GM21515 (cell line): ENCODE data around the gene LRRC63.
"Not testable (repeated sequence)": the region's sequence is repeated elsewhere in the genome, so short reads cannot be mapped to it uniquely, and the experiment has no call there.

Experiments
- ATAC-seq: cut with Tn5 transposase; IDR thresholded peaks from one replicate; pipeline ENCODE4 v1.9.1; 2021; ENCODE audit not compliant: unreplicated experiment

Gene LRRC63, protein sequence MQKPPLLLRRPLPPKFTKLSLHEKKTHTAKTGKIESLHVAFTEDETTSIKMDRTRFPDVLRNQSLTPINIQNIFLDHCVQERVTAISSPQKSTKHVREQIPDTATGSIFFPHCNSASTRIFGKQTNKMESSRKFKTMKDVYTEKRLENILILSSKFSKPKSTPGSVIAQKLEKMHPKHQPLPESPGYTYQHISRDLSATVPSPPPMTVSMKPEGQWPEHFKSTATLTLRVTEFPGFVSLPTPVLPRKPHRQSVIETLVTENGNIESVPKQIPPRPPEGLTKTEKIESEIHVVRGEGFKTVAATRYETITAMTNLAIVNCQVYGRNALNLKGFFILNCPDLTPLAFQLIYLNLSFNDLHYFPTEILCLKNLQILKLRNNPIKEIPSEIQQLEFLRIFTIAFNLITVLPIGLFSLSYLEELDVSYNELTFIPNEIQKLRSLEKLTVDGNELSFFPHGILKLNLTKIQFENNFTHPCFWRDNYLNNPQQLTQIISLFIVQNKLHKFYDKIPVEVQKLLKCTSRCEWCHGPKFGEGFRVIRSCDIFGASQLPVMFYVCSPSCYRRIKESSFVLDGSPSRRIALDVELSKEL

DNA sequence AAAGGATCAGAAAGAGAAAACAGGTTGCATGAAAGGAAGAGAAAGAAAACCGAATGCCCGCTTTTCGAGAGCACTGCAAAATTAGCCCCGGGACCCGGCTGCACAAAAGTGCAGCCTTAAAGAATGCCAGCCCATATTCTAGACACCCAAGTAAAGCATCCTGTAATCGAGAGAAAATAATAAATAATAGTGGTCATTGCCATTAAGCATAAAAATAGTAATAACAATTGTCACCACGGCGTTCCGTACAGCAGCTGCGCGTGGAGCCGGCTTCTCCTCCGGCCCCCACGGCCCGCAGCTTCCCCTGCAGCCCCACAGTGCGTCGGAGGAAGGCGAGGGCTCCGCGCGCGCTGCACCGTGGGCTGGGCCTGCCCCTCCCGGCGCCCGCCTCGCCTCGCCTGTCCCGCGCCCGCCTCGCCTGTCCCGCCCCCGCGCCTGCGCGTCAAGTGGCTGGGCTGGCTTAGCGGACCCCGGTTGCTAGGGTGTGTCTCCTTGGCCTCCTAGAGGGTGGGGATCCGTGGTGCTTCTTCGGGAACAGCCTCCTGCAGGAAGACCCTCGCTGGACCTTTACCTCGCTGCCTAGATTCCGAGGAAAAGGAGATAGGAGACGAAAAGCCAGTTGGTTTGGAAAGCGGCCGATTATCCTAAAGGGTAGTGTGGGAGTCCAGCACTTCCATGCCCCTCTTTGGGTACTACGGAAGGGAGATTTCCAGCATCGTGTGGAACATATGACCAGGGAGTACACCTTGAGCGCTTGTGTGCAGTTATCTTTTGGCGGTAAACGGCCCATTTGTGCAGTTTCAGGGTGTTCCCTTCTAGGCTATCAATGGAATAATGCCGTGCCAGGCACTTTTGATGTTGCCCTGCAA, at the start of gene LRRC63:
TSS of gene LRRC63 (plus strand) at position 446 of the 869 bp plus-strand sequence. CDS start 1,107 bp downstream, outside the sequence.
- ATAC-seq = peak; percentile 96

DNA sequence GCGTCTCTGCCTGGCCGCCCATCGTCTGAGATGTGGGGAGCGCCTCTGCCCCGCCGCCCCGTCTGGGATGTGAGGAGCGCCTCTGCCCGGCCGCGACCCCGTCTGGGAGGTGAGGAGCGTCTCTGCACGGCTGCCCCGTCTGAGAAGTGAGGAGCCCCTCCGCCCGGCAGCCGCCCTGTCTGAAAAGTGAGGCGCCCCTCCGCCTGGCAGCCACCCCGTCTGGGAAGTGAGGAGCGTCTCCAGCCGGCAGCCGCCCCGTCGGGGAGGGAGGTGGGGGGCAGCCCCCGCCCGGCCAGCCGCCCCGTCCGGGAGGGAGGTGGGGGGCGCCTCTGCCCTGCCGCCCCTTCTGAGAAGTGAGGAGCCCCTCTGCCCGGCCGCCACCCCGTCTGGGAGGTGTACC, 49.0 kb upstream of the LRRC63 start:
- ATAC-seq = not testable (repeated sequence)

DNA sequence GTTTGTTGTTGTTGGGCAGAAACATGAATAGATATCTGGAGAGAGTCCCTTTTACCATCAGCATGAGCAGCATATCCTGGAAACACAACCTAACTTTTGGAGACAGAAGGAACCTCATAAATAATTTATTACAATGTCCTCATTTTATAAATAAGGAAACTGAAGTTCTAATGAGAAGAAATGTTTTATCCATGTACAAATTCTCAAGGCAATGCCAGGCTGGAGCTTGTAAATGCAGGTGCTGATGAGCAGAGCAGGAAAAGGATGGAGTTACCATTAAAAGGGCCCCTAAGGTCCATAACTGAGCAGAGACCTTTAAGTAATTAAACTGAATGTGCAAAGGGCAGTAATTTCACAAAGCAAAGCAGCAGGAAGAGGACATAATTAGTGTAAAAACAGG, 47.1 kb upstream of the LRRC63 start:
- ATAC-seq = no peak

DNA sequence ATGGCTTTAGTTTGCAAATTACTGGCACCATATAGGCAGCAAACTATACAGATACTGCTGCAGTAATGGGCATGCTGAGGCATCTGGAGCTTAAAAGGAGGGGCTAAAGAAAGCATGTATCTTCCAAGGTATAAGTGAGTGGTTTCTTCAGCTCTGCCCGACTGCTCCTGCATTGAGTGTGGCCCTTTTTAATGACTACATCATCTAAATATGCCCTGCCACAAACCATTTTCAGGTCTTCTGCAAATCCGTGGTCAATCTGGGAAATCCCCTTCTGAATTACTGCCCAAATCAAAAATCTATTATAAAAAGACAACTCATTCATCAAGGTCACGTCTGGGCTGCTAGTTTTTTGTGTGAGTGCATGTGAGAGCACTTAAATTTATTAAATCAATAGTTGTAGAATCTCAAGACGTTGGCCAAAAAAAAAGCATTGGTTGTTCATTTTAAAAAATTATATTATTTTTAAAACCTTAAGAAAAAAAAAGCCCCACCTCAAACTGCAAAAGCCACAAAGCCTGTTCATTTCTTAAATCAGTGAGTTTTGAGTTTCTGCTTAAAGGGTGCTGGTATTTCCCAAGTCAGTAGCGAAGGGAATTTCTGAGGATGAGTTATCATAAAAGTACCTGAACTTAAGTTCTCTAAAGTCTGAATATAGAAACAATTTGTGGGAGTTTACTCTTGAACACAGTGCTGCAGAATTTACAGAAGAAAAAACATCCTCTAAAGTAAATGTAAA, 46.1 kb upstream of the LRRC63 start:
- ATAC-seq = no peak

DNA sequence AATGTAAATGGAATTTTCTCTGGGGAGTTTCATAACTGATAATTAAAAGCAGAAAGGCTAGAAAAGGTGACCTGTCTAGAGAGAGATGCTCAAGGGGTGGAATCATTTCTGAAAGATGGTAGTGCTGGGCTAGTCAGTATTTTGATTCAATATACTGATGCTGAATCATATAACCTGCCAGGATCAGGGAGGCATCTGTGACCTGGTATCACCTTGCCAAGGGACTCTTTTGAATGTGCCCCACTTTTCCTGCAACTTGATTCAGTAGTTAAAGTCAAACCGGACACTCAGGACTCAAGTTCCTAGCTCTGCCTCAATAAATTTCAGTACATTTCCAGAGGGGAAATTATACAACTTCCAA, 45.5 kb upstream of the LRRC63 start:
- ATAC-seq = no peak

DNA sequence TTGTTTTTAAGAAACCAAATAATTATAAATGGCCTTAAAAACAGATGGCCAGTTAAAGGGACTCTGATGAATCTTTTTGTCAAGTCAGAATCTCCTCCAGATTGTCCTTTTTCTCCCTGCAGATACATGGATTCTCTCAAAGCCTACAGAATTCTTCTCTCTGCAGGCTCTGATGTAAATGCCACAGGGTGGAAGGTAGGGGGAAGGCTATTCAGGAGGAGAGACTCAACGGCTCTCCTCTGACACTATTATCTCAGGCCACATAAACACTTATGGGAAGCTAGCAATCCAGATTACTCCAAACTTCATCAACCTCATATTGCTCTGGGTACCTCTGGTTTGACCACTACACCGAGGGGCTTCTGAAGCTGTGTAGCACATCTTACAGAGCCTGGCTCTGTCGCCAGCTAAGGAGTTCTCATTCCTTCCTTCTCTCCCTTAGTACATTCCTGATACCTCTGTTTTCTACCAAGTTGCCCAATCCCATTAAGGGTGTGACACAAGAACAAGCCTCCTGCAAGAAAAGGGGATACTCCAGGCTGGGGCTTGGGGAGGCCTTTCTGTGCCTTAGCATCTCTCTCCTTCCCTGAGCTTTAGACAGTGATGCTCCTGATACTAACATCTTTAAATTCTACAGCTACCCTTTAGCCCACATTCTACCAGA, 44.6 kb upstream of the LRRC63 start:
- no peak for ATAC-seq

DNA sequence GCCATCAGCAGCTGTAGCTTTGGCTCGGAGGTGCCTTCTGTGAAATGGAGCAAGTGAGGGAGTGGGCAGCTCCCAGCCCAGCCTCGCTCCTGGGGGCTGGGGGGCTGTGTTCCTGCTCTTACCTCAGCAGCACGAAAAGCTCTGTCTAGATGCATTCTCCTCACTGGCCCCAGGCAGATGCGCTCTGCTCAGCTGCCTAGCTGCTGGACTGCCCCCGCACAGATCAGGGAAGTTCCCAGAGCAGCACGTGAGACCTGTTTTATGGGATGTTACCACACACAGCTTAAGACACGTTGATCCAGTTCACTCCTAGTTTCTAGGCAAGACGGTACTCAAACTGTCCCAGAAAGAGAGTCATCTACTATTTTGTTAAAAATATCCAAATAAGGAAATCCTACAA, 43.4 kb upstream of the LRRC63 start:
- no peak for ATAC-seq

DNA sequence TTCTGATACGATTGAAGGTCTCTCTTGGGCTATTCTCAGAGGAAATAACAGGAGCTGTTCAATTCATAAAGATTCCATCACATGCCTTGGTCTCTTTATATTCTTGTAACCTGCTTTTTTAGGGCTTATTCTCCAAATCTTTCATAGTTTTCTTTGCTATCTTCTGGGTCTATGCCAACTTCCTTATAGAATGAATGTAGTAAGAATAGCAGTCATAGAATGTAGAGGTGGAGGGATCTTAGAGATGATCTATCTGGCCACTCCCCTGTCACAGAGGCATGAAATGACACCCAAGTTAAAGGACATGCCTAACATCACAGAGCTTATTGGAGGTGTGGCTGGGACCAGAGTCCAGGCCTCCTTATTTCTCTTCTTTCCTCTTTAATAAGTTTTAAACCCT, 42.9 kb upstream of the LRRC63 start:
- no peak for ATAC-seq

DNA sequence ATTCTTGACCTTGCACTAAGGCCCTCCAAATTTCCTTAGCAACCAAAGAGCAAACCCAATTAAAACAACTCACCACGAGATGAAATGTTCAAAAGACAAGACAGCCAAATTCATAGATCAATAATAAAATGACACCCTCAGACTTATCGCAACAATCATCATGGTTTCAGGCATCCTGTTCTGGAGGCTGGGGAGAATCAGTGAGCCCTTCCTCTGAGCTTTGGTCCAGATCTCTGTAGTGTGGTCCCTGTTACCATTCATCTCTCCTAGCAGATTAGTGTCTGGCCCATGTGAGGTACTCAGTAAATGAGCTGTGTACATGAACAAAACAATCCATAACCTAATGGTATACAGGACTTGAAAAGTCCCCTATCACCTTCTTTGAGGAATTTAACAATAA, 42.0 kb upstream of the LRRC63 start:
- no peak for ATAC-seq

DNA sequence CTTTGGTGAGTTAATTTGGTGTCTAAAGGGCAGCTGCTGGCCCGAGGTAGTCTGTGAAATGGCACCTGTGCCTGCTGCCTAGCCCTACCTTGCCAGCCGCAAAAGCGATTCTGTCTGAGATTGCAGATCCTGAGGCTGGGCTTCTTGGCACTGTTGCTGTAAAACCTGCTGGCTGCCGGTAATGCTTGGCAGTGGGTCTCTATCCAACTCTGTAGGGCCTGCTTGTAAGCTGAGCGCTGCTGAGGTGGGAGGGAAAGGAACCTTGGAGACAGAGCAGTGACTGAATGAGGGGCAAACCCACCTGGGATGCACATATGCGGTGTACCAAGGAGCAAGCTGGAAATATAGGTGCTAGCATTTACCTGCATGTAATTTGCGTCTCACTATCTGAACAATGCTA, 41.5 kb upstream of the LRRC63 start:
- no peak for ATAC-seq

DNA sequence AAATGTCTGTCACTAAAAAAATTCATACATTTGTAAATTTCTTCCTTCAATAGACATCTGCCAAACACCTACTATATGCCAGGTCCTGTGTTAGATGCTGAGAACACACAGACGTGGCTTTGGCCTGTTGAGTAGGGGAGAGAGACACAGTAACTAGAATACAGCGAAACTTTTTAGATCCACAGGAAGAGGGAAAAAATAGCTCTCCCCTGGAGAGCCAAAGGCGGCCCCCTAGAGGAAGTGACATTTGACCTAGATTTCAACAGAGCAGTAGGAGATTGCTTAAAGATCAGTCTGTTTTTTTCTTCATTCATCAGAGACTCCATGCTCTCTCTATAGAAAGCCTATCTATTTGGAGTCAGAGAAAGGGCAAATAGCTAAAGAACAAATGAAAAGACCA, 41.0 kb upstream of the LRRC63 start:
- no peak for ATAC-seq

DNA sequence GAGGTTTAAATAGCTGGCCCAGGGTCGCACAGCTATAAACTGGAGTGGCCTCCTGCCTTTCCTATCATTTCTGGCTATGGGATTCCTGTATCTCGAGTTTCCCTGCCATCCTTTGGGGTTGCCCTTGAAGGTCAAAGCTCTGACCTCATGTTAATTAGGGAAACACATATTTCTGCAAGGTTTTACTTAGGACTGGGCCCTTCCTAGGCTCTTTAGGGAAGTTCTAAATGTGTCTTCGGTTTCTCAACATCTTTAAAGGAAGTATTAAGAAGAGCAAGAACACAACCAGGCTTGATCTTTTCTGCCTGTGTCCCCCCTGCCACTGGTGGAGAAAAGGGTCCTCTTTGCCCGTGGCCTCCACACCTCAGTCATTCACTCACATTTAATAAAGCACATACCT, 40.5 kb upstream of the LRRC63 start:
- no peak for ATAC-seq

DNA sequence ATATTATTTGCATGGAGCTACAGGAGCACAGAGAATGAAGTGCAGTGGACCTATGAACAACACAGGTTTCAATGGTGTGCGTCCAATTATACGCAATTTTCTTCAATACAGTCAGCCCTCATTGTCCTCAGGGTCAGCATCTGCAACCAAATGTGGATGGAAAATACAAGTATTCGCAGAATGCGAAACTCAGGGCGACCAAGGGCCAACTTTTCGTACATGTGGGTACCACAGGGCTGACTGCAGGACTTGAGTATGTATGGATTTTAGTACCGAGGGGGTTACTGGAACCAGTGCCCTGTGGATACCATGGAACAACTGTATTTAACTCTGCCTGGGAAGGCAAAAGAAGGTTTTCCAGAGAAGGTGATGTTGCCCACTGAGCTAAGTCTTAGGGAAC, 40.0 kb upstream of the LRRC63 start:
- ATAC-seq = no peak

DNA sequence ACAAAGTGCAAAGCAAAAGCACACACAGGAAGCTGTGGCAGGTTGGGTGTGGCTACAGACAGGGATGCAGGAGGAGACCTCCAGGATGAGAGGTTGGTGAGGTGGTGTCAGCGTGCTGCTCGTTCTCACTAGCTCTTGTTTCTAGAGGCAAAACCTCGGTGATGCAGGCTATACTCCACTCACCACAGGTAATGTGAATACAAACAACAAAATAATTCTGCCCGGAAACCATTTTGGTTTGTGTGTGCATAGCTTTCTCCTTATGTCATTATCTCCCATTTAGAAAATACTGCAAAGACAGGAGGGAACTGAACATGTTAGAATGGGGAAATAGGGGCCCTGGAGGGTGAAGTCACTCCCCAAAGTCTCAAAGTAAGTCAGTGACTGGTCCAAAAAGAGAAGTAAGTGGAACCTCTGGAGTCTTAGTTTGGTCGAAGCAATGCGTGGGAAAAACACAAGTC, 39.2 kb upstream of the LRRC63 start:
- peak; percentile 28 for ATAC-seq

DNA sequence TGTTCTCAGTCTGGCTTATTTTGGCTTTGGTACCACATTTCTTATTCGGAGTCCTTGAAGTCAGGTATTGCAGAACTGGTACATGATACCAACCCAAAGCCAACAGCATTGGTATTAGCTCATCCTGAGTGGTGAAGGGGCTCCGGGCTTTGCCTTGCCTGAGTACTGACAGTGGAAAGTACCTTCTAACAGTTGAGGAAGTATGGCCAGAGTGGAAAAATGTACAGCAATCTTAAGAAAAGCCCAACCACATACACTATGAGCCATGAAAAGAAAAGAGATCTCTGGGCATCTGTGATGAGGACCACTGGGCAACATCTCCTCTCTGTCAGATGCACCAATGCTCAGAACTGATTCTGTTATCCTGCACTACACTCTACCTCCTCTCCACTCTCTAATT, 38.1 kb upstream of the LRRC63 start:
- ATAC-seq = no peak

DNA sequence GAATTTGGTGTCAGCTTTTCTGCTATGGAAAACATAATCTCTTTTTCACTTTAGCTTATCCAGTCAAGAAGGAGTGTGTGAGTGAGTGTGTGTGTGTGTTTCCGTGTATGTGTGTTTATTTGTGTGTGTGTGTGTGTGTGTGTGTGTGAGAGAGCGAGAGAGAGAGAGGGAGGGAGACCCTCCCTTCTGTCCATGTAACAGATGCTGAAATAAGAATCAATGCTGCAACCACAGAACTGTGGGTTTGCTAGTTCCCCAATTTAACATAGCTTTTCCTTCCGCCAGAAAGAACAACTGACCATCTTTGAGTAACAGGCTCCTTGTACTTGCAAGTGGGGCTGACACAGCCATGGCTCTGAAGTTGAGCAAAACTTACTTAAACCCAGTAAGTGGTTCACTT, 35.0 kb upstream of the LRRC63 start:
- peak; percentile 43 for ATAC-seq

DNA sequence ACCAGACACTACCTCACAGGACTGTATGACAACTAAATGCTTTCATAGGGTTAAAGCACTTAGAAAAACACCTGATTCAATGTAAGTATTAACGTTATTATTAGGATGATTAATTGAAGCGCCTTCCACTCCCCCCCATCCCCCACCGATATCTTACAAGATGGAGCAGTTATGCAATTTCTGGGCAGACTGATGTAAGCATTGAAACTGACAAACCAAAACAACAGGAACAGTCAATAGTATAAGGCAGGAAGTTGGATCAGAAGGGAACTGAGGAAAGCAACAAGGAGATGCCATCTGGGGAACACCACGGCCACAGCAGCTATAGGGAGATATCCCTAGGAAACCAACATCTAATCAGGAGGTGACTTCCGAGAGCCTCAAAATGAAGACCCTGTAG, 33.6 kb upstream of the LRRC63 start:
- ATAC-seq = no peak

DNA sequence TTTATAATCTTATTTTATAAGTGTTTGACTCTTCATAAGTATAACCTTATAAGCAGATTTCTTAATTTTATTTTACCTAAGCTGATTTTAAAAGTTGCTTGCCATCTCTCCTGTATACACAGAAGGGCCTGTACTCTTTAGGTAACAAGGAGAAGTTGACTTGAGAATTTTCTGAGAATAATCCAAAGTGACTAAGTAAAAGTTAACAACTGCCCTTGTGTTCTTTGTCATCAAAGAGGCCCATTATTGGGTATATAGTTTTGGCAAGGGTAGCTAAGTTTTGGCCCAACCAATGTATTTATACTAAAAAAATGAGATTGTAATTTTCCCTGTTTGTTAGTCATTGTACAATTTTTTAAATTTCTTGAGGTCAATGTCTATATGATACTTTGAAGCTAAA, 32.9 kb upstream of the LRRC63 start:
- no peak for ATAC-seq

DNA sequence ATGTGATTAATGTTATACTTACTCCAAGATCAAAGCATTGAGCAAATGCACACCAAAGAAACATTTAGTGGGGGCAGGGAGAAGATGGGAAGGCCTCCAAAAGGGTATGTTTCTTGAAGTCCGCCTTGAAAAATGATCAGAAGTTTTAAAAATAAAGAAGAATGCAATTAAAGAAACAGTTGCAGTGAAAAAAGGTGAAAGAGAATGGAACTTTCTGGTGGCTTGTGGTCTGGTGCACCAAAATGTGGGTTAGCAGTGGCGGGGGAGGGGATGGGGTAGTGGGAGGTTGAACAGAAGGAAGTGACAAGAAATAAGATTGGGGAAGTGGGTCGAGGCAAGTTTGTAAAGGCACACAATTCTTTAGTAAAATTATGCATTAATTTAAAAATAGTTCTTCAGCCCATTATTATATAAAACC, 32.2 kb upstream of the LRRC63 start:
- no peak for ATAC-seq

DNA sequence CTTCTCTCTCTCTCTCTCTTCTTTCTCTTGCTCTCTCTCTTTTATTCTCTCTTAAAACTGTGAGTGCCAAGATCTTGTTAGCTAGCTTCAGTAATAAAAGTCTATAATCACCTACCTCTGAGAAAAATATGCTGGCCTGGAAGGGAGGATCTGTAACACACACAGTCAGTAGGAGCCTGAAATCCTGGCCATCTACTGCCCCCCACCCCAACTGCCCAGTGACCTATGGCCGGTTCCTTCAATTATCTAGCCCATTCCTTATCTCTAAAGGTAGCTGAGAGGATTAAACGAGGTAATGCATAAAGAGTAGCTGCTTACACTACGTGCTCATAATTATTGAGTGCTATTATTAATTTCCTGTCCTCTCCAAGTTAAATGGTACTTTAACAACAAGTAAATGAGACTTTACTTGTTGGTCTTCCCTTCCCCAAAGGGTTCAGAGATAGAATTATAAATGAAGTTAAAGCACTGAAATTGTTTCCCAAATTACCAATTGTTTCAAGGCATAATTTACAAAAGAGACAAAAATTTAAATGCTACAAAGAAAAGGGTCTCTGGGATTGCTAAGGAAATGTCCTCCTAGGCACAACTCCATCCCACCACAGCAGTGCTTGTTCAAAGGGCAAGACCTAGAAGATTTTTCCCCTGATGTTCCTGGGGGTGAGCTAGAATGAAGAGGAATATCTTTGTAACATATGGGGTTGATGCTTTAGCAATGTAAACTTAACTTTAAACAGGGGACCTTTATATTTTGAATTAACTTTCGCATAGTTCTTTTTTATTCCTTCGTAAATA, 31.6 kb upstream of the LRRC63 start:
- ATAC-seq = no peak
